Ishikawa (cell line): Measurements from ENCODE around the gene GPS2.

Experiments used
- CEBPB ChIP-seq: IDR thresholded peaks from 2 replicates; pipeline ENCODE4 v1.6.1; 2012
- CREB1 ChIP-seq: IDR thresholded peaks from 2 replicates; pipeline ENCODE4 v1.6.1; 2012; ENCODE audit warnings: low read depth
- EGR1 ChIP-seq: IDR thresholded peaks from 2 replicates; pipeline ENCODE4 v1.6.1; 2012
- EP300 ChIP-seq: IDR thresholded peaks from 2 replicates; pipeline ENCODE4 v1.6.1; 2012; ENCODE audit warnings: borderline replicate concordance
- FOXM1 ChIP-seq: IDR thresholded peaks from 2 replicates; pipeline ENCODE4 v1.6.1; 2012; ENCODE audit warnings: low read depth, borderline replicate concordance
- MAX ChIP-seq: IDR thresholded peaks from 2 replicates; pipeline ENCODE4 v1.6.1; 2012
- NFIC ChIP-seq: IDR thresholded peaks from 2 replicates; pipeline ENCODE4 v1.6.1; 2012
- RAD21 ChIP-seq: IDR thresholded peaks from 2 replicates; pipeline ENCODE4 v1.6.1; 2012; ENCODE audit warnings: low read depth
- REST ChIP-seq: IDR thresholded peaks from 2 replicates; pipeline ENCODE4 v1.6.1; 2012; ENCODE audit warnings: low read depth, mild to moderate bottlenecking
- TAF1 ChIP-seq: IDR thresholded peaks from 2 replicates; pipeline ENCODE4 v1.6.1; 2012; ENCODE audit warnings: low read depth, mild to moderate bottlenecking
- TCF12 ChIP-seq: IDR thresholded peaks from 2 replicates; pipeline ENCODE4 v1.6.1; 2012; ENCODE audit warnings: low read depth
- TEAD4 ChIP-seq: IDR thresholded peaks from 2 replicates; pipeline ENCODE4 v1.6.1; 2012
- USF1 ChIP-seq: IDR thresholded peaks from 2 replicates; pipeline ENCODE4 v1.6.1; 2012
- YY1 ChIP-seq: IDR thresholded peaks from 2 replicates; pipeline ENCODE4 v1.6.1; 2012; ENCODE audit warnings: low read depth
- ZBTB7A ChIP-seq: IDR thresholded peaks from 2 replicates; pipeline ENCODE4 v1.6.1; 2012; ENCODE audit warnings: low read depth

GPS2 gene

GRCh38 chr17:7292194-7292593 lies 23.0 kb downstream of the GPS2 start:
- TF ChIP-seq NFIC (no peak), CEBPB (no peak), TAF1 (no peak), EGR1 (no peak), MAX (no peak), CREB1 (no peak), YY1 (no peak), USF1 (no peak), TEAD4 (no peak), TCF12 (no peak), REST (no peak), ZBTB7A (no peak), FOXM1 (no peak), RAD21 (no peak), EP300 (no peak)

- TF ChIP-seq TAF1 (no peak), TCF12 (no peak), ZBTB7A (no peak), RAD21 (no peak), USF1 (no peak), REST (no peak), CREB1 (no peak), MAX (no peak), CEBPB (no peak)
These were observed 24.5 kb downstream of the GPS2 start for GRCh38 chr17:7290685-7291084.

- TF ChIP-seq REST (no peak), MAX (no peak), EGR1 (no peak), TAF1 (no peak), USF1 (no peak), ZBTB7A (no peak), NFIC (no peak), CEBPB (no peak), CREB1 (no peak), TEAD4 (no peak), EP300 (no peak), TCF12 (no peak)
These were observed 25.0 kb downstream of the GPS2 start for GRCh38 chr17:7290166-7290565.

GRCh38 chr17:7289256-7290032 lies 25.7 kb downstream of the GPS2 start:
- TF ChIP-seq TAF1 = no peak
- no peak for TF ChIP-seq RAD21
- TF ChIP-seq EGR1 = no peak
- no peak for TF ChIP-seq TEAD4
- no peak for TF ChIP-seq EP300
- TF ChIP-seq USF1 = no peak
- TF ChIP-seq CREB1 = no peak
